H9 (cell line): Measurements from ENCODE around the gene SPRED2. TPM values are rescaled to one million over a fixed set of nuclear protein-coding genes. Genes with fewer than 3 reads are reported as not detected.

Experiments used
- DNase-seq: peaks from one replicate; pipeline ENCODE4 v3.0.0-alpha.2; 2017
- H2AFZ ChIP-seq: one replicate; pipeline ENCODE4 v1.6.1; 2013; ENCODE audit warnings: mild to moderate bottlenecking, low read length, control low read depth, moderate library complexity
- H2AK5ac ChIP-seq: 2 replicates; pipeline ENCODE4 v1.6.1; 2013; ENCODE audit warnings: low read length, control low read depth, mixed read lengths; ENCODE audit not compliant: insufficient read length
- H2BK120ac ChIP-seq: one replicate; pipeline ENCODE4 v1.6.1; 2013; ENCODE audit warnings: low read depth, mild to moderate bottlenecking, low read length, control low read depth, inconsistent platforms; ENCODE audit not compliant: poor library complexity, severe bottlenecking
- H2BK12ac ChIP-seq: 2 replicates; pipeline ENCODE4 v1.6.1; 2013; ENCODE audit warnings: low read length, control low read depth, mixed read lengths, low read depth; ENCODE audit not compliant: insufficient read length
- H2BK15ac ChIP-seq: 2 replicates; pipeline ENCODE4 v1.6.1; 2013; ENCODE audit warnings: low read depth, low read length, control low read depth
- H2BK20ac ChIP-seq: one replicate; pipeline ENCODE4 v1.6.1; 2013; ENCODE audit warnings: low read depth, mild to moderate bottlenecking, low read length, control low read depth, inconsistent platforms; ENCODE audit not compliant: poor library complexity, severe bottlenecking
- H2BK5ac ChIP-seq: 2 replicates; pipeline ENCODE4 v1.6.1; 2013; ENCODE audit warnings: low read length, control low read depth, mixed read lengths; ENCODE audit not compliant: insufficient read length
- H3K14ac ChIP-seq: 2 replicates; pipeline ENCODE4 v1.6.1; 2013; ENCODE audit warnings: low read length, control low read depth; ENCODE audit not compliant: insufficient read depth
- H3K18ac ChIP-seq: 2 replicates; pipeline ENCODE4 v1.6.1; 2013; ENCODE audit warnings: low read depth, mild to moderate bottlenecking, mixed read lengths, low read length, control low read depth; ENCODE audit not compliant: insufficient read length
- H3K23ac ChIP-seq: 2 replicates; pipeline ENCODE4 v1.6.1; 2013; ENCODE audit warnings: low read length, control low read depth, mixed read lengths, low read depth; ENCODE audit not compliant: insufficient read length
- H3K23me2 ChIP-seq: 2 replicates; pipeline ENCODE4 v1.6.1; 2013; ENCODE audit warnings: low read depth, mild to moderate bottlenecking, mixed read lengths, low read length, control low read depth; ENCODE audit not compliant: insufficient read length, poor library complexity, severe bottlenecking
- H3K27ac ChIP-seq: 2 replicates; pipeline ENCODE4 v1.5.1; 2013; ENCODE audit warnings: low read length, control low read depth, mixed read lengths, low read depth; ENCODE audit not compliant: insufficient read length
- H3K27me3 ChIP-seq: 2 replicates; pipeline ENCODE4 v1.6.1; 2013; ENCODE audit warnings: low read length, control low read depth, inconsistent platforms; ENCODE audit not compliant: insufficient read depth
- H3K4ac ChIP-seq: 2 replicates; pipeline ENCODE4 v1.6.1; 2013; ENCODE audit warnings: low read depth, mild to moderate bottlenecking, control low read depth, inconsistent platforms, low read length, moderate library complexity
- H3K4me1 ChIP-seq: 2 replicates; pipeline ENCODE4 v1.6.1; 2013; ENCODE audit warnings: low read length, control low read depth, inconsistent platforms; ENCODE audit not compliant: insufficient read depth
- H3K4me2 ChIP-seq: 2 replicates; pipeline ENCODE4 v1.6.1; 2013; ENCODE audit warnings: low read length, control low read depth, mixed read lengths; ENCODE audit not compliant: insufficient read length, insufficient read depth
- H3K56ac ChIP-seq: 2 replicates; pipeline ENCODE4 v1.6.1; 2013; ENCODE audit warnings: low read depth, mild to moderate bottlenecking, mixed read lengths, low read length, control low read depth; ENCODE audit not compliant: insufficient read length
- H3K79me1 ChIP-seq: 2 replicates; pipeline ENCODE4 v1.6.1; 2013; ENCODE audit warnings: low read depth, mild to moderate bottlenecking, moderate library complexity, low read length, control low read depth, inconsistent platforms; ENCODE audit not compliant: insufficient read depth, poor library complexity, severe bottlenecking
- H3K79me2 ChIP-seq: 2 replicates; pipeline ENCODE4 v1.6.1; 2013; ENCODE audit warnings: low read length, control low read depth, inconsistent platforms; ENCODE audit not compliant: insufficient read depth
- H3K9ac ChIP-seq: 2 replicates; pipeline ENCODE4 v1.6.1; 2013; ENCODE audit warnings: low read length, control low read depth, mixed read lengths; ENCODE audit not compliant: insufficient read length; ENCODE audit errors: extremely low read depth
- H3K9me3 ChIP-seq: one replicate; pipeline ENCODE4 v1.6.1; 2013; ENCODE audit warnings: low read depth, low read length, inconsistent platforms; ENCODE audit not compliant: control insufficient read depth
- H3T11ph ChIP-seq: one replicate; pipeline ENCODE4 v1.6.1; 2013; ENCODE audit warnings: mild to moderate bottlenecking, low read length, control low read depth, inconsistent platforms
- H4K20me1 ChIP-seq: one replicate; pipeline ENCODE4 v1.6.1; 2013; ENCODE audit not compliant: control insufficient read depth, insufficient read length, insufficient read depth
- H4K5ac ChIP-seq: 2 replicates; pipeline ENCODE4 v1.6.1; 2013; ENCODE audit warnings: low read depth, mild to moderate bottlenecking, mixed read lengths, low read length, control low read depth; ENCODE audit not compliant: insufficient read length
- H4K8ac ChIP-seq: replicated peaks from 2 replicates; pipeline ENCODE4 v1.6.1; 2013; ENCODE audit warnings: low read length, control low read depth, mixed read lengths, low read depth; ENCODE audit not compliant: insufficient read length
- H4K91ac ChIP-seq: 2 replicates; pipeline ENCODE4 v1.6.1; 2013; ENCODE audit warnings: low read depth, mild to moderate bottlenecking, moderate library complexity, mixed read lengths, low read length, control low read depth; ENCODE audit not compliant: insufficient read length
- H3K27ac Mint-ChIP-seq, 3 experiments: 2 replicates in 2 of 3; 3 replicates in 1 of 3; pipeline ENCODE4 v1.8.0; 2020 to 2021; ENCODE audit warnings: mixed read lengths in 3 of 3, mild to moderate bottlenecking in 1 of 3, moderate library complexity in 1 of 3
- H3K27me3 Mint-ChIP-seq: 2 replicates; pipeline ENCODE4 v1.8.0; 2021; ENCODE audit warnings: low read depth, mild to moderate bottlenecking, moderate library complexity, mixed read lengths
- H3K36me3 Mint-ChIP-seq, 3 experiments: 2 replicates in 2 of 3; 3 replicates in 1 of 3; pipeline ENCODE4 v1.8.0; 2020 to 2021; ENCODE audit warnings: low read depth in 3 of 3, mixed read lengths in 3 of 3; ENCODE audit not compliant: insufficient read depth in 1 of 3
- H3K4me1 Mint-ChIP-seq, 2 experiments: 2 replicates each; pipeline ENCODE4 v1.8.0; 2020; ENCODE audit warnings: mixed read lengths in 2 of 2
- H3K4me3 Mint-ChIP-seq, 2 experiments: 2 replicates in 1 of 2; 3 replicates in 1 of 2; pipeline ENCODE4 v1.8.0; 2020 to 2021; ENCODE audit warnings: mild to moderate bottlenecking in 2 of 2, mixed read lengths in 2 of 2, moderate library complexity in 1 of 2
- H3K9me3 Mint-ChIP-seq, 2 experiments: 2 replicates in 1 of 2; 3 replicates in 1 of 2; pipeline ENCODE4 v1.8.0; 2020; ENCODE audit warnings: mild to moderate bottlenecking in 2 of 2, mixed read lengths in 2 of 2, moderate library complexity in 1 of 2
- WGBS: extraction: QIAGEN DNeasy Blood & Tissue Kit; methylation state at CpG from one replicate; pipeline ENCODE4 v1.1.7; 2013; ENCODE audit warnings: missing lambda C conversion rate, low lambda C conversion rate, mixed read lengths; ENCODE audit not compliant: insufficient read length; ENCODE audit errors: extremely low coverage; 5-methylcytosine and 5-hydroxymethylcytosine counted together
- total RNA-seq: library from RNA; stranded (reverse); gene quantifications from 2 replicates; pipeline ENCODE4 v1.2.1, GENCODE V29; 2021
- TF ChIP-seq, protein P1 (sequence below): fragments of 200-600 bp; sonication (generic); conservative IDR thresholded peaks from 3 replicates; pipeline ENCODE4 v1.8.0; 2021; ENCODE audit warnings: antibody characterized with exemption, mild to moderate bottlenecking

The SPRED2 gene
- total RNA-seq, 1 experiment from 2014 or later: 23.5 TPM

DNA sequence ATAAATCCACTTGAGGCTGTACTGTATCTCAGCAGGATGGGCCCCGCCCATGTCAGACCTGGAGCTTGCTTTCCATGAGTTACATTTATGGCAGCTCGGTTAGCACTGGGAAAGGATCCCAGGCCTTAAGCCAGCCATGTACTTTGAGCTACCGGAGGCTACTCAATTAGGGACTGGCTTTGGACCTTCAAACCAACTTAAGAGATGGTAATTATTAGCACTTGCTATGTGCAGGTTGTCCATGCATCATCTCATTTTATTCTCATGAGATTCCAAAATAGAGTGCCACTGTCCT is 140.3 kb downstream of the SPRED2 start:
- Histone ChIP-seq H3K23me2 (no peaks in the 10 kb centered on the region), H3K79me2 (no peaks in the 10 kb centered on the region), H4K5ac (no peak overlapping the region), H2BK120ac (no peak overlapping the region), H3K56ac (no peak overlapping the region), H2AFZ (no peak overlapping the region), H3K18ac (no peak overlapping the region), H3K27me3 (no peaks in the 10 kb centered on the region), H2AK5ac (no peak overlapping the region), H3K79me1 (no peaks in the 10 kb centered on the region), H3K4me1 (no peaks in the 10 kb centered on the region), H3K23ac (no peak overlapping the region), H3K27ac (no peak overlapping the region), H3T11ph (no peak overlapping the region), H2BK12ac (no peak overlapping the region), H4K8ac (no peak overlapping the region), H3K9ac (no peak overlapping the region), H3K4me2 (no peak overlapping the region), H3K9me3 (no peaks in the 10 kb centered on the region), H3K14ac (no peak overlapping the region), H4K20me1 (no peaks in the 10 kb centered on the region), H2BK20ac (no peak overlapping the region), H3K4ac (no peak overlapping the region), H4K91ac (no peak overlapping the region), H2BK15ac (no peak overlapping the region), H2BK5ac (no peak overlapping the region)
- peaks cover 89% of the 10 kb centered on the region for H3K27me3 Mint-ChIP-seq
- TF ChIP-seq, protein P1, sequence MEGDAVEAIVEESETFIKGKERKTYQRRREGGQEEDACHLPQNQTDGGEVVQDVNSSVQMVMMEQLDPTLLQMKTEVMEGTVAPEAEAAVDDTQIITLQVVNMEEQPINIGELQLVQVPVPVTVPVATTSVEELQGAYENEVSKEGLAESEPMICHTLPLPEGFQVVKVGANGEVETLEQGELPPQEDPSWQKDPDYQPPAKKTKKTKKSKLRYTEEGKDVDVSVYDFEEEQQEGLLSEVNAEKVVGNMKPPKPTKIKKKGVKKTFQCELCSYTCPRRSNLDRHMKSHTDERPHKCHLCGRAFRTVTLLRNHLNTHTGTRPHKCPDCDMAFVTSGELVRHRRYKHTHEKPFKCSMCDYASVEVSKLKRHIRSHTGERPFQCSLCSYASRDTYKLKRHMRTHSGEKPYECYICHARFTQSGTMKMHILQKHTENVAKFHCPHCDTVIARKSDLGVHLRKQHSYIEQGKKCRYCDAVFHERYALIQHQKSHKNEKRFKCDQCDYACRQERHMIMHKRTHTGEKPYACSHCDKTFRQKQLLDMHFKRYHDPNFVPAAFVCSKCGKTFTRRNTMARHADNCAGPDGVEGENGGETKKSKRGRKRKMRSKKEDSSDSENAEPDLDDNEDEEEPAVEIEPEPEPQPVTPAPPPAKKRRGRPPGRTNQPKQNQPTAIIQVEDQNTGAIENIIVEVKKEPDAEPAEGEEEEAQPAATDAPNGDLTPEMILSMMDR: no peak
- no CpG with 5 or more reads among the region's 3 CpGs for WGBS
- H3K4me3 Mint-ChIP-seq: no peak overlapping the region
- H3K4me1 Mint-ChIP-seq: peaks cover 6 to 13% of the 10 kb centered on the region in 2 experiments
- no peaks in the 10 kb centered on the region for H3K9me3 Mint-ChIP-seq
- no peak overlapping the region for H3K27ac Mint-ChIP-seq
- H3K36me3 Mint-ChIP-seq: no peaks in the 10 kb centered on the region
- no peak for DNase-seq
